HG02678 (cell line): ENCODE results near the gene TOR2A.
"Not testable (repeated sequence)": the region's sequence is repeated elsewhere in the genome, so short reads cannot be mapped to it uniquely, and the experiment has no call there.

ENCODE experiments used
- ATAC-seq: cut with Tn5 transposase; IDR thresholded peaks from one replicate; pipeline ENCODE4 v1.9.1; 2021; ENCODE audit warnings: mild to moderate bottlenecking, moderate library complexity; ENCODE audit not compliant: unreplicated experiment

The TOR2A gene

GRCh38 chr9:127769101-127769500 is 34.0 kb upstream of the TOR2A start:
- ATAC-seq: no peak

DNA sequence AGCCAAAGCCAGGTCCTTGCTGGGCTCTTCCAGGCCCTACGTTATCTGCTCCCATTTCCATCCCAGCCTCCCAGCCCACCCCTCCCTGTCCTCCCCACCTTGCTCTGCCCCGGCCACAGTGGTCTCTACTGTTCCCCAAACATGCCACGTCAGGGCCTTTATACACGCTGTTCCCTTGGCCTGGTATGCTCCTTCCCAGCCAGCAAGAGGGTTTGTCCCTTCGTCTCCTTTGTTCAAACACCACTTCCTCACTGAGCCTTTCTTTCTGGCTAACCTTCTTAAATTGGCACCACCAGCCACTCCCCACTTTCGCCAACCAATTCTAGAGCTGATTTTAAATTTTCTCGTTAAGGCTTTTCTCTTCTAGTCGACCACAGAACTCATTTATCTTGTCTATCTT is 33.6 kb upstream of the TOR2A start:
- ATAC-seq: no peak

GRCh38 chr9:127767909-127768331 is 32.8 kb upstream of the TOR2A start:
- ATAC-seq: no peak

GRCh38 chr9:127767410-127767809 is 32.3 kb upstream of the TOR2A start:
- no peak for ATAC-seq

GRCh38 chr9:127765418-127765817 is 30.3 kb upstream of the TOR2A start:
- ATAC-seq: no peak

DNA sequence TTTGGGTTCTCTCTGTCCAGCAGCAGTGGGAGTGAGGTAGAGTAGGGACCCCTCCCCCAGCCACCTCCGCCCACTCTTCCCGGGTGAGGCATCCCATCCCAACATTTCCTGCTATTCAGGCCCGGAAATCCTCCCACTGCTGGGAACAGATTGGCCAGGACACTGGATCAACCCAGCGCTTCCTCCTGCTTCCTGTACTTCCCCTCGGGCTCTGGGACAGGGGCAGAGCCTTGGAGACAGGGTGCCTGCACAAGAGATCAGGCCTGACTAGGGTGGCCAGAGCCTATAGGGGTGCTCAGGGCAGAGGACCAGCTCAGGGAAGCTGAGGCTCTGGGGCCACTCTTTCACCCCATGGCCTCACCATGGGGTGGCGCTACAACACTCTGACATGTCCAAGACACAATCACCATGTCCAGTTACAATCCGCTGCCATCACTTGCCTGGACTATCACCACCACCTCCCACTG is 28.9 kb upstream of the TOR2A start:
- no peak for ATAC-seq

DNA sequence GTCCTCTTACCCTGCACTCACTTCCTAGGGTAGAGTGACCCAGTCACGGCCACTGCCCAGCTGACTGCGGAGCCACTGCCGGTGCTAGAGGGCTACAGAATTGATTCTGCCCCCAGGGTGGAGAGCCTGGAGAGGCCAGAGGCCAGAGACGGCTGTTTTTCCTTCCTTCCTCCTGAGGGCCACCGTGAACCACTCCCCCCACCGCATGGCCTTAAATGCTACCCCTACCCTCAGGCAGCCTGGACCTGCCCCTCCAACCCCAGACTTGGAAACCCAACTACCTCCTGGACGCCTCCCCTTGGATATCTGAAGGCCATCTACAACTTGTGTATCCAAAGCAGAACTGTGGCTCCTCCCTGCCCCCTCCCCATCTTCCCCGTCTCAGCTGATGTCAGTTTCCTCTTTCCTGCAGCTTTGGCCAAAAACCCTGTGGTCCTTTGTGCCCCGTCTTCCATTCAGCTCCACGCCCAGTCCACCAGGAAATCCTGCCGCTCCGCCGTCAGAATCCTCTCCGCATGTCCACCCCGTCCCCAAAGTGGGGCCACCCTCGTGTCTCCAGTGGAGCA is 27.1 kb upstream of the TOR2A start:
- no peak for ATAC-seq

DNA sequence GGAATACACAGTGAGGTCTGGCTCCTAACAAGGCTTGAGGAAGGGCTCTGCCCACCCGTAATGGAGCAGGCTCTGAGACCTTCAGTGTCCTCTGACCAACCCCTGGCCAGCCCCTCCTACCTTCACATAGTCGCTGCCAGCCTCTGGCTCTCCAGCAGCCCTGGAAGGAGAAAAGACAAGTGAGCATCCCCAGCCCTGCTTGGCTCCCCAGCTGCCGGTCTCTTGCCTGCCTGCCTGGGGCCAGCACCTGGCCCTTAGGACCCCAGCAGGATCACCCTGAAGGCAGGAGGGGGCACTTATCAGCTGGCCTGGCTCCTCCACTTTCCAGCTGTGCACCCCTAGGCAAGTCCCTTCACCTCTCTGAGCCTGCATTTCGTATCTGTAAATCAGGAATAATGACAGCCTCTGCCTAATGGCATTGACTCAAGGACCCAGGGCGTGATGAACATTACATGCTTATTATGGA is 26.4 kb upstream of the TOR2A start:
- no peak for ATAC-seq

DNA sequence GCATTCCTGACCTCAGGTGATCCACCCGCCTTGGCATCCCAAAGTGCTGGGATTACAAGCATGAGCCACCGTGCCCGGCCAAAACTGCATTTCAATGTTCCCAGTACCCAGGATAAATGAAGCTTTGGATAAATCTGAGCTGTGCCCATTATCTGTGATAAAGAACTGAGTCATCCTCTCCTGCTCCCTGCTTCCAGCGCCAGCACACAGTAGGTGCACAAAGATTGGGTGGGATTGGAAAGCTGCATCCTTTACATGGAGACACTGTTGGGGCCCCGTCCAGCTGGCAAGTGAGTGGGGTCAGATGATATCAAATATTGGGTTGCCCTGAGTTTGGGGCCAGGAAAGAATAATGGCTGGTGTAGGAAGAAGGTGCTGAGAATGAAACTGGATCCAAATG is 26.0 kb upstream of the TOR2A start:
- no peak for ATAC-seq

- ATAC-seq: no peak
Measured at GRCh38 chr9:127758843-127759242, 23.7 kb upstream of the TOR2A start.

DNA sequence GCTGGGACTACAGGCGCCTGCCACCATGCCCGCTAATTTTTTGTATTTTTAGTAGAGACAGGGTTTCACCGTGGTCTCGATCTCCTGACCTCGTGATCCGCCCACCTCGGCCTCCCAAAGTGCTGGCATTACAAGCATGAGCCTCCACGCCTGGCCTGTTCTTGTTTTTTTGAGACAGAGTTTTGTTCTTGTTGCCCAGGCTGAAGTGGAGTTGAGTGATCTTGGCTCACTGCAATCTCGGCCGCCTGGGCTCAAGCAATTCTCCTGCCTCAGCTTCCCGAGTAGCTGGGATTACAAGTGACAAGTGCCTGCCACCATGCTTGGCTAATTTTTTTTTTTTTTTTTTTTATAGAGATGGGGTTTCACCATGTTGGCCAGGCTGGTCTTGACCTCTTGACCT is 21.7 kb upstream of the TOR2A start:
- ATAC-seq: not testable (repeated sequence)

GRCh38 chr9:127756233-127756632 is 21.1 kb upstream of the TOR2A start:
- ATAC-seq: no peak

DNA sequence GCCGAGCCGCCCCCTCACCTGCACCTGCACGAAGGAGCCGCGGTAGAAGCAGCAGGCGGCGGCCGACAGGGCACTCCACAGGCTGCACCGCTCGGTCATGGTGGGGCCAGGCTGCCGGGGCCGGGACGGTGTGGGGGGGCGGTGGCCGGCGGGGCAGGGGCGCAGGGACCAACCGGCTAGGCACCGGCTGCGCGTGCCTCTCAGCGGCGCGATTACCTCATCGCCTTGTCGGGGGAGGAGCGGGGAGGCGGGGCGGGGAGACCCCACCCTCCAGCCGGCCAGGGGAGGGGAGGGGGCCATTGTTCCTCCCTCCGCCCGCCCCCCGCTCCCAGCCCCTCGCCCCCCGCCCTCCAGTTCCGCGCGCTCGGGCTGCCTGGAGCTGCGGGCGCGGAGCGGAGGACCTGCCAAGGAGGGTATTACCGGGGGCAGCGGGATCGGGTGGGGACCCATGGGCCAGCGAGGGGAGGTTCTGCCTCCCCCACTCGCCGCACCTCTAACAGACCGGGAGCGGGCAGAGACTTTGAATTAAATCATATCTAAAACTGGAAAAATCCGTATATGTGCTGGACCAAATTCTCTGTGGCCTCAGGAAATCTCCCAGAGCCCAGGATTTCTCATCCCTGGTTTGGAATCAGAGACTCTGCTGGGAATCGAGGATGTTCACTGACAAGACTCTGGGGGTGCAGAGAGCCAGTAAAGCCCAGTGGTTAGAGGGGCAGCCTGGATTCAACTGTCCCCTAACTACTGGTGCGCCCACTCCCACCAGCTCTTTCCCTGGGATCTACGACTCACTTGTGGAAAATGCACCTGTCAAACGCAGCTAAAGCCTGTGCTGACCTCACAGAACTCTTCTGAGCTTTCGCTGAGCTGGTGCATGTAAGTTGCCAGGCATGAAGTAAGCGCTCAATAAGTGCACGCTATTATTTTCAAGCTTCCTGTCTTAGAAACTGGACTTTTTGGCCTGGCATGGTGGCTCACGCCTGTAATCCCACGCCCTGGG is 20.3 kb upstream of the TOR2A start:
- no peak for ATAC-seq

DNA sequence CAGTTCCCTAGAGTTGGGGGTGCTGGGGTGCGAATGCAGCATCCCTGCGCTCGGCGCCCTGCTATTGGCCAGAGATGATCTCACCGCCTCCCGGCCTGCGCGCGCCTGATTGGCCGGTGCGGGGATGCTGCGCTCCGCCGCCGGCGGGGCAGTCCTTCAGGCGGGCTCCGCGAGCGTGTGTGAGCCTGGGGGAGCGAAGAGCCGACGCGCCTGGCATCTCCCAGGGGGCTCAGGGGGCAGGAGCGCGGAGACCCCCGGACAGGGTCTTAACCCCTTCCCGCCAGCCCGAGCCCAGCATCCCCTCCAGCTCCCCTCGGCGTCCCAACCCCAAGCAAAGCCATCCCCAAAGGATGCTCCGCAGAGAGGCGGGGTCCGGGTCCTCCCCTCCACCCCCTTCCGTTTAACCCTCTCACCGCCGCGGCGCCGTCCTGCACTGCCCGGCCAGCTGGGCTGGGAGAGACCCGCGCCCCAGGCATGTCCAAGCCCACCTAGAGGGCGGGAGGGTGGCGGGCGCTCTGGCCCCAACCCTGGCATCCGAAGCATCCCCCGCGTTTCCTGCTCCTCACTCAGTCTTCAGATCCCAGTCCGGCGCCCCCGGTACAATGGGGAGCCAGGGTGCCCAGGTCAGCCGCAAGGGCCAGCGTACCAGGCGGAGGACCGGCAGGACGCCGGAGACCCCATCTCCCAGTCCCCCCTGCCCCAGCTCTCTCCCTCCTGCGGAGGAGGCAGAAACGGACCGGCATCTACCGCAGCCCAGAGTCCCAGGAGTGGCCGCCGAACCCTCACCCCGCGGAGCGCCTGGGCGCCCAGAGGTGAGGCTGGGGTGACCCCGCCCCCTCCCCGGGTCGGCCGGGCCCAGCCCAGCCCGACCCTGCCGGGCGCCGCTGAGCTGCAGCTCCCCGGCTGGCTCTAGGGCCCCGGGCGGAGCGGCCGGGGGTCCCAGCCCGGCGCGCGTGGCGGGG is 19.3 kb upstream of the TOR2A start:
- ATAC-seq: no peak

- ATAC-seq: no peak
Measured at GRCh38 chr9:127753622-127754021, 18.5 kb upstream of the TOR2A start.

- ATAC-seq: no peak
Measured at GRCh38 chr9:127753148-127753547, 18.1 kb upstream of the TOR2A start.

DNA sequence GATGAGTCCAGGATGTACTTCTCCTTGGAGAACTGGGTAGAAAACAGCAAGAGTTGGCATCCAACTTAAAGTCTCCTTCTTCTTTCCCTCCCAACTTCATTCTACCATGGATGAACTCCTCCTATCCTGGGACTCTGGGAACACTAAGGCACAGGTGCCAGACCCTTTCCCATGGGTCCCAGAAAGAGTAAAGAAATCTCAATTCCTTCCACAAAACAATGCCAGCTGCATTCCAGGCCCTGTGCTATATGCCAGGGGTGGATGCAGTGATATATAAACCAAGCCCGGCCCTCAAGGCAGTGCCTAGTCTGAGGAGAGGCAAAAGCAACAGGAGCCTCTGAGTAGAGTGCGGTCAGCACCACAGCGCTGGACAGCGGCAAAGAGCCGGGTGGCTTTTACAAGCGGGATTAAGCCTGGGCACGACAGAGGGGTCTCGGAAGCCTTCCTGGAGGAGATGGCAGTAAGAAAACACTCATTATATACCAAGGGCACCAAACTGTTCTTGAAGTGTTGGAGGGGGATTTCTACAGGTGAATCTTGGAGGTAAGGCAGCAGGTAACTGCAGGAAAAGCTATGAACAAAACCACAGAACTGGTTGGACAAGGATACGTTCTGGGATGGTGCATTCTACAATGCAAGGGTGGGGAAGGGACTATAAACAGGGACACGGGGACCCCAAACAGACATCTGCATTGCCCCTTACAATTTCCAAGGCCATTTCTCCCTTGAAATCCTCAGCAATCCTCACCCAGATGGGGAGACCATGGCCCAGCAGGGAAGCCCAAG is 16.4 kb upstream of the TOR2A start:
- no peak for ATAC-seq

GRCh38 chr9:127749090-127749787 is 14.1 kb upstream of the TOR2A start:
- no peak for ATAC-seq

DNA sequence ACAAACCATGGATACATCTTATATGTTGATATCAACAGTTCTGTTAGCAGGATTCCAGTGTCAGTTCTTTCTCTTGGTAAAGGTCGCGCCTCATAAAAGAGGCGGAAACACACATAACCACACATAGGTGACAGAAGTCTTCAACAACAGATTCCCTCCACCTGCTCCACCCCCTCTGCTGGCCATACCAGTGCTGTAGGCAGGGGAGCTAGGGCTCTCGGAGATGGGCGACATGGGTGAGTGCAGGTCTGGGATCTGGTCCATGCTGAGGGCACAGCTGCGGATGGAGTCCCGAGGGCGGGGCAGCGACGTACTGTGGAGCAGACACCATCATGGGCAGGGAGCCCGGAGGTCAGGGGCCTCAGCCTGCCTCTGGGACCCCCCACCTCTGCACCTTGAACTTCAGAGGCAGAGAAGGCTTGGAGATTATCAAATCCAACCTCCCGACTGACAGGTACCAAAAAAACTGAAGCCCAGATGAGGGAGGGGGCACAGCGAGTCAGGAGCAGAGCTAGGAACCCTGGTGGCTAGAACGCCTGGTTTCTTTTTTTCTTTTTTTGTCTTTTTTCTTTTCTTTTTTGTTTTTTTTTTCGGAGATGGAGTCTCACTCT is 12.0 kb upstream of the TOR2A start:
- ATAC-seq: no peak
